SU-DHL-6 (cell line): ENCODE data around the gene FRMPD2.

Experiments
- H2AFZ ChIP-seq: fragments of 200-600 bp; sonication (generic); 2 replicates; pipeline ENCODE4 v1.6.1; 2014; ENCODE audit warnings: low read depth, mild to moderate bottlenecking, moderate library complexity, mixed read lengths, antibody characterized with exemption, low read length; ENCODE audit not compliant: severe bottlenecking
- H3F3A ChIP-seq: fragments of 200-600 bp; shearing (Covaris generic); 2 replicates; pipeline ENCODE4 v1.6.0; 2016; ENCODE audit warnings: antibody characterized with exemption, mild to moderate bottlenecking; ENCODE audit not compliant: insufficient read depth
- H3K27ac ChIP-seq: fragments of 200-600 bp; sonication (generic); 2 replicates; pipeline ENCODE4 v1.5.1; 2016; ENCODE audit warnings: low read depth, mild to moderate bottlenecking, low read length, moderate library complexity, mixed read lengths
- H3K27me3 ChIP-seq: fragments of 200-600 bp; sonication (generic), shearing (Covaris generic); 2 replicates; pipeline ENCODE4 v1.6.0; 2014; ENCODE audit warnings: mild to moderate bottlenecking, low read length
- H3K36me3 ChIP-seq: fragments of 200-600 bp; sonication (generic); 2 replicates; pipeline ENCODE4 v1.6.1; 2014; ENCODE audit warnings: mild to moderate bottlenecking, low read length, mixed read lengths
- H3K4me2 ChIP-seq: fragments of 300-600, 200-600 bp; shearing (Covaris generic), sonication (generic); 2 replicates; pipeline ENCODE4 v1.6.0; 2014; ENCODE audit warnings: low read length, low read depth, mild to moderate bottlenecking; ENCODE audit not compliant: poor library complexity, severe bottlenecking
- H3K4me3 ChIP-seq: fragments of 200-600 bp; sonication (generic); 2 replicates; pipeline ENCODE4 v1.5.1; 2014; ENCODE audit warnings: antibody characterized with exemption, low read length, mild to moderate bottlenecking, mixed read lengths; ENCODE audit not compliant: insufficient read depth, poor library complexity, severe bottlenecking
- H3K79me2 ChIP-seq: fragments of 200-600 bp; sonication (generic); 2 replicates; pipeline ENCODE4 v1.6.1; 2014; ENCODE audit warnings: mild to moderate bottlenecking, low read length, moderate library complexity; ENCODE audit not compliant: insufficient read depth
- H3K9ac ChIP-seq: fragments of 200-600 bp; sonication (generic); 2 replicates; pipeline ENCODE4 v1.7.0; 2014; ENCODE audit warnings: mild to moderate bottlenecking, low read length
- H3K9me2 ChIP-seq: fragments of 200-600 bp; sonication (generic); replicated peaks from 2 replicates; pipeline ENCODE4 v1.6.1; 2014; ENCODE audit warnings: low read length; ENCODE audit not compliant: insufficient read depth
- H3K9me3 ChIP-seq: fragments of 200-600 bp; sonication (generic); 2 replicates; pipeline ENCODE4 v1.6.1; 2014; ENCODE audit warnings: low read length, mixed read lengths; ENCODE audit not compliant: insufficient read depth
- H4K20me1 ChIP-seq: fragments of 200-600 bp; sonication (generic); 2 replicates; pipeline ENCODE4 v1.6.1; 2014; ENCODE audit warnings: low read depth, mild to moderate bottlenecking, antibody characterized with exemption, low read length, moderate library complexity, mixed read lengths
- EZH2phosphoT487 ChIP-seq: fragments of 200-600 bp; sonication (generic), shearing (Covaris generic); conservative IDR thresholded peaks from 2 replicates; pipeline ENCODE4 v1.6.1; 2018; ENCODE audit warnings: mild to moderate bottlenecking, antibody characterized with exemption, low read length, moderate library complexity, mixed read lengths
- TF ChIP-seq, protein P1 (sequence below): fragments of 200-600 bp; sonication (generic); IDR thresholded peaks from one replicate; pipeline ENCODE4 v1.5.1; 2017; ENCODE audit warnings: antibody characterized with exemption, mild to moderate bottlenecking, low read length, moderate library complexity; ENCODE audit not compliant: insufficient read depth, poor library complexity, severe bottlenecking

Gene FRMPD2

DNA sequence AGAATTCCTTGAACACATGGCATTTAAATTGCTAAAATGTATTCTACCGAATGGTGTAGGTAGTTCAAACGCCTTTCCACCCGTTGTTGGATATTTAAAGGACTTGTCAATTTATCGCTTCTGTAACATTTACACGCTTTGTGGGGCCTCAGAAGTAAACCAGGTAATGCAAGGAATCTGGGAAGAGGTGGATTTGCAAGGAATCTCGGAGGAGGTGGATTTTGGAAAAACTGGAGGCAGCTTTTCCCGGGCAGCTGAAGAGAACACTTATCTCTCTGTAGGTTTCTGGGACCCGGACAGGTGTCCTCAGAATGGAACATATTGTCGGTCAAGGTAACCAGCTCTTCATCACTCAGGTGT, 31.4 kb upstream of the FRMPD2 start:
- H4K20me1 ChIP-seq, result peaks cover 13% of the 10 kb centered on the region; the same call in 1 of the 2 replicates
- H3K4me3 ChIP-seq, result peak overlapping the region; percentile 42
- H3K27me3 ChIP-seq, result no peaks in the 10 kb centered on the region
- H3K9ac ChIP-seq, result no peak overlapping the region
- H3K4me2 ChIP-seq, result peak overlapping the region; percentile 34
- TF ChIP-seq, protein P1, sequence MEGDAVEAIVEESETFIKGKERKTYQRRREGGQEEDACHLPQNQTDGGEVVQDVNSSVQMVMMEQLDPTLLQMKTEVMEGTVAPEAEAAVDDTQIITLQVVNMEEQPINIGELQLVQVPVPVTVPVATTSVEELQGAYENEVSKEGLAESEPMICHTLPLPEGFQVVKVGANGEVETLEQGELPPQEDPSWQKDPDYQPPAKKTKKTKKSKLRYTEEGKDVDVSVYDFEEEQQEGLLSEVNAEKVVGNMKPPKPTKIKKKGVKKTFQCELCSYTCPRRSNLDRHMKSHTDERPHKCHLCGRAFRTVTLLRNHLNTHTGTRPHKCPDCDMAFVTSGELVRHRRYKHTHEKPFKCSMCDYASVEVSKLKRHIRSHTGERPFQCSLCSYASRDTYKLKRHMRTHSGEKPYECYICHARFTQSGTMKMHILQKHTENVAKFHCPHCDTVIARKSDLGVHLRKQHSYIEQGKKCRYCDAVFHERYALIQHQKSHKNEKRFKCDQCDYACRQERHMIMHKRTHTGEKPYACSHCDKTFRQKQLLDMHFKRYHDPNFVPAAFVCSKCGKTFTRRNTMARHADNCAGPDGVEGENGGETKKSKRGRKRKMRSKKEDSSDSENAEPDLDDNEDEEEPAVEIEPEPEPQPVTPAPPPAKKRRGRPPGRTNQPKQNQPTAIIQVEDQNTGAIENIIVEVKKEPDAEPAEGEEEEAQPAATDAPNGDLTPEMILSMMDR, result no peak
- no peak for TF ChIP-seq EZH2phosphoT487
- H3K9me3 ChIP-seq, result no peaks in the 10 kb centered on the region
- H3K36me3 ChIP-seq, result no peaks in the 10 kb centered on the region
- no peaks in the 10 kb centered on the region; the same call in 1 of the 2 replicates for H3K79me2 ChIP-seq
- H3K9me2 ChIP-seq, result no peaks in the 10 kb centered on the region
- peak overlapping the region; percentile 23 for H2AFZ ChIP-seq
- peaks cover 9% of the 10 kb centered on the region for H3F3A ChIP-seq
- H3K27ac ChIP-seq, result no peak overlapping the region

DNA sequence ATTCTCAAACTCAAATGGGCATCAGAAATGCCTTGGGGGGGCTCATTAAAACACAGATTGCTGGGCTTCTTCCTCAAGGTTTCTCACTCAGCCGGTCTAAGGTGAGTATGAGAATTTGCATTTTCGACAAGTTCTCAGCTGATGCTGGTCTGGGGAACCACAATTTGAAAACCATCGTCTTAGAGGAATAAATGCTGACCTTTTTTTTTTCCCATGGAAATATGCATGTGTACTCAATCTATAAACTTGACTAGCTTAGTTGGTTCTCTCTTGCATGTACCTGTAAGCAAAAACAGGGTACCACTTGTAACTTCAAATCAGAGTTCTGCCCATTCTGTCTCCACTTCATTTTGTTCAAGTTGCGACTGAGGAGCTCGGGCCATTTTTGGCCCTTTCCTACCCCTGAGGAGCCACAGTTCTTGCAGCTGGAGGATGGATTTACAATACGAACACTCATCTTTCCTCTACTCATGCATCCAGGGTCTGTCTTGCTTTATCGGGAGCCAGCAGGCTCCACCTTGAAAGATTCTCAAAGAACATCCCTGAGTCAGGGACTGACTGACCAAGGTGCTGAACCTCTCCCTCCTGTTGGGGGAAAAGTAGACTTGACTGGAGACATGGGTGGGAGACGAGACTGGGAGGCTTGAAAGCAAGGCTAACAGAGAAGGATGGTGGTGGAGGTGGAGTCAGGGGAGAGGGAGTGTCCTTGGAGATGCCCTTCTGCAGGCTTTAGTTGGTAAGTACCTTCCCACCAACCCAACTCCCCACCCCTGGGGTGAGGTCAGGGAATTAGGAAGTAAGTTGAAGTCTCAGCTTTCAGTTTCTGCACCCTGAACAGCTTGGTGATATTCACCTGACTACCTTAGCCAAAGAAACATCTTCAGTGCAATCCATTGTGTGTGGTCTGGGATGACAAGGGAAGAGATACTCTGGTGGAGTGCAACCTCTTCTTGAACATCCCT, 28.3 kb upstream of the FRMPD2 start:
- TF ChIP-seq, protein P1, result no peak
- no peak for TF ChIP-seq EZH2phosphoT487
- Histone ChIP-seq H3K27me3 (no peaks in the 10 kb centered on the region), H3K4me2 (no peak overlapping the region), H3K9me2 (no peaks in the 10 kb centered on the region), H3K27ac (no peak overlapping the region), H3K9me3 (no peaks in the 10 kb centered on the region), H3K36me3 (no peaks in the 10 kb centered on the region), H4K20me1 (0 out of 2 replicates have a peak, but pooled peaks cover 4% of the 10 kb centered on the region), H3K9ac (no peak overlapping the region), H3F3A (peaks cover 9% of the 10 kb centered on the region), H3K4me3 (no peak overlapping the region), H3K79me2 (no peaks in the 10 kb centered on the region; the same call in 1 of the 2 replicates), H2AFZ (no peak overlapping the region)

DNA sequence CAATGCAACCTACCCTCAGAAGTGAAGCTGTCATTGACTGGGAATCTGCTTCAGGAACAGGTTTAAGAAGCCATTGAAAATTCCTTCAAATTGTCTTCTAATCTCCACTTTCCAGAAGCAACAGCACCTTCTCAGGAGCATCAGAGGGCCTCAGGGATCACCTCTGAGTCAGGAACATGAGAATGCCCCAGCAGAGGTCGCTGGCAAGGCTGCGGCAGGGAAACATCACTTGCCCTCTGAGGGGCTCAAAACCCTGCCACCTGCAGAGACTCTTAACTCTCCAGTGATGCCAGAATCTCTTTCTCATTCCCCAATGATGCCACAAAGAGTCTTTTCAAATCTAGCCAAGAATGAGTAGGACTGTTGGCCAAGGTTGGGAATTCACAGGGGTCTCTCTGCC, 26.1 kb upstream of the FRMPD2 start:
- no peak for TF ChIP-seq EZH2phosphoT487
- TF ChIP-seq, protein P1, result no peak
- H3K4me2 ChIP-seq, result no peak overlapping the region
- H3F3A ChIP-seq, result peaks cover 5% of the 10 kb centered on the region
- H3K4me3 ChIP-seq, result no peak overlapping the region
- no peak overlapping the region for H2AFZ ChIP-seq
- H3K27ac ChIP-seq, result no peak overlapping the region
- H3K9ac ChIP-seq, result no peak overlapping the region
- H3K9me2 ChIP-seq, result no peaks in the 10 kb centered on the region
- H3K36me3 ChIP-seq, result no peaks in the 10 kb centered on the region
- no peaks in the 10 kb centered on the region for H3K79me2 ChIP-seq
- H3K9me3 ChIP-seq, result no peaks in the 10 kb centered on the region
- H3K27me3 ChIP-seq, result no peaks in the 10 kb centered on the region
- no peaks in the 10 kb centered on the region for H4K20me1 ChIP-seq
